GM18861 (cell line): ENCODE data around the gene APOL3.
"Not testable (repeated sequence)": the region's sequence is repeated elsewhere in the genome, so short reads cannot be mapped to it uniquely, and the experiment has no call there.

ENCODE experiments used
- ATAC-seq: cut with Tn5 transposase; IDR thresholded peaks from one replicate; pipeline ENCODE4 v1.9.1; 2021; ENCODE audit not compliant: unreplicated experiment

Gene APOL3

DNA sequence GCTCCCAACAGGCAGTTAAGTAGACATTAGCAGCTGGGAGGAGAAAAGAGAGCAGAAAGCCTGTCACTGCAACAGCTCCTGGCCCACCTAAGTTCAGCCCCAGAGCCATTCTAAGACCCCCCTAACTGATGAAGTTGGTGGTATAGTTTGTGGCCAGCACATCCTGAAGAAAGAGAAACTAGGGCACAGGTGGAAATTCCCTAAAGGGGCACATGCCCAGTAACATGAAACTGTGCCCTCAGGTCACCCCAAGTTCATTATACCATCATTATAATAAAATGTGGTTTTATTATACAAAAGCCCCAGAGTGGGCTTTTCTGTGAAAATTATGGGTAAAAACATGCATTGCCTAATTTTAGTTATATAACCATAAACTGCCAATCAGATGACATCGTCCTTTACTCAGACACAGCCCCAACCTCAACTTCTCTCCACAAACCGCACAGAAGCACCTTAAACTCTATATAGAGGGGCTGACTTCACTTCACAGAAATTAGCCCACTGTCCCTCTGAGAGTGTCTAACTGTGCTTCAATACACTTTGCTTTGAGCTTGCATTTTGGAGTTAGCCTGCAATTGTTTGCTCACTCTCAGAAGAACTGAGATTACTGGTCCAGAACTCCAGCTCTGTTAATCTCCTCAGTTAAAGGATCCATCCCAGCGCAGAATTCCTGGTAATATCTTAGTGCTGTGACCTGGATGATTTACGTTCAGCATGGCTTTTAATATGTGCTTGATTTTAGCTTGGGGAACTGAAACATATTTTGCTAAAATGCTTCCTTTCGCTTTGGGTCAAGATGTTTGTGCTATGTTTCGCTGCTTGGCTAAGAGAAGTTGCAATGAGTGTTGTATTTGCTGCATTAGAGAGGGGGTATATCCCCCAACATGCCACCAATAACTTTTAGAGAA lies 1.8 kb upstream of the APOL3 start:
- peak; percentile 35 for ATAC-seq

DNA sequence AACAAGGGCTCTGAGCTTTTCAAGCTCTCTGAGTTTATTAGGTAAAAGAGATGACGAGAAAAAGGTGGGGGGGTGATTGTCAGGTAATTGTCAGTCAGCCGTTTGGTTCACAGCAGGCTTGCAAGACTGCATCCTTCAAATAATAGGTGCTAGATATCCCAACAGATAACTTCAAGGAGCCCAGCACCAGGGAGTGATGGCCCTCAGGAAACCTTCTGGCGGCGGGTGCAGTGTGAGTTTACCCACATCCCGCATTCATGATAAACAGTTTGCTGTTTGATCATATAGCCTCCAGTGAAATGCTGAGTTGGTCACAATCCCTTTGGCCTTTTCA lies 1.2 kb upstream of the APOL3 start:
- not testable (repeated sequence) for ATAC-seq

GRCh38 chr22:36156515-36157419 lies 3.8 kb downstream of the APOL3 start:
- no peak for ATAC-seq

- ATAC-seq: no peak
Measured at GRCh38 chr22:36156119-36156514, 4.4 kb downstream of the APOL3 start.

DNA sequence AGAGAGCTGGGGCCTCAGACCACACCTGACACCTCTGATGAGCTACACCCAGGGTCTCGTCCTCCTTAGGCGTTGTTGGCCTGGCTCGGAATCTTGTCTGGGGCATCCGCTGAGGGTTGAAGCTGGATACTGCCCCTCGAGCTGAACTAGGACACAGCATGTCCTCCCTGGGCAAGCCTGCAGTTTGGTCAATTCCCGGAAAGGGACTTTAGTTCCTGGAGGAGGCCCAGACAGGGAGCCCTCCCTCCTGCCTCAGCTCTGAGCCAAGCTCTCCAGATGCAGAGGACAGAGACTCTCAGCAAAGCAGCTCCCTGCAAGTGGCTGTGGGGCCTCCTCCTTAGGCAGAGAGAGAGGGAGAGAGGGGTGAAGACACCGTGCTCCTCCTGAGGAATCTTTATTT lies 4.9 kb downstream of the APOL3 start:
- ATAC-seq: no peak

DNA sequence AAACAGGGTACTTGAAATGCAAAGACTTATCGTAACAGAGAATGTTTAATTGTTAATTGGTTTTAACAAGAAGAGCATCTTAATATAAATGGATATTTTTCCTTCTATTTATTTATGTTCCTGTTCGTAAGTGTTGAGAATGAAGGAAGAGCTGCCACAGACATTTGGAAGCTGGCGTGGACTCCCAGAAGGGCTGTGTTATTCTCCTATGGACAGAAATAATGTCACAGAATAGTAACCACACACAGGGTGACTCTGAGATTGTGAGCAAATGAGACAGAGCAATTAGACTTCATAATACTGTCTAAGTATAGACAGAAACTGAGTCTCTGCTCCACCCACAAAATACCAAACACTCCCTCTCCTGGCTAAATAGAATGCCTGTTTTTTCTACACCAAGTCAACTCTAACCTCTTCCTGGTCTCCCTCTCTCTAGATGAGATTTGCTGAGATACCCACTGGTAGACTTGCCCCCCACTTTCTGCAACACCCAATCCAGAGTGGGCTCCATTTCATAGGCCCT lies 6.1 kb downstream of the APOL3 start:
- no peak for ATAC-seq

DNA sequence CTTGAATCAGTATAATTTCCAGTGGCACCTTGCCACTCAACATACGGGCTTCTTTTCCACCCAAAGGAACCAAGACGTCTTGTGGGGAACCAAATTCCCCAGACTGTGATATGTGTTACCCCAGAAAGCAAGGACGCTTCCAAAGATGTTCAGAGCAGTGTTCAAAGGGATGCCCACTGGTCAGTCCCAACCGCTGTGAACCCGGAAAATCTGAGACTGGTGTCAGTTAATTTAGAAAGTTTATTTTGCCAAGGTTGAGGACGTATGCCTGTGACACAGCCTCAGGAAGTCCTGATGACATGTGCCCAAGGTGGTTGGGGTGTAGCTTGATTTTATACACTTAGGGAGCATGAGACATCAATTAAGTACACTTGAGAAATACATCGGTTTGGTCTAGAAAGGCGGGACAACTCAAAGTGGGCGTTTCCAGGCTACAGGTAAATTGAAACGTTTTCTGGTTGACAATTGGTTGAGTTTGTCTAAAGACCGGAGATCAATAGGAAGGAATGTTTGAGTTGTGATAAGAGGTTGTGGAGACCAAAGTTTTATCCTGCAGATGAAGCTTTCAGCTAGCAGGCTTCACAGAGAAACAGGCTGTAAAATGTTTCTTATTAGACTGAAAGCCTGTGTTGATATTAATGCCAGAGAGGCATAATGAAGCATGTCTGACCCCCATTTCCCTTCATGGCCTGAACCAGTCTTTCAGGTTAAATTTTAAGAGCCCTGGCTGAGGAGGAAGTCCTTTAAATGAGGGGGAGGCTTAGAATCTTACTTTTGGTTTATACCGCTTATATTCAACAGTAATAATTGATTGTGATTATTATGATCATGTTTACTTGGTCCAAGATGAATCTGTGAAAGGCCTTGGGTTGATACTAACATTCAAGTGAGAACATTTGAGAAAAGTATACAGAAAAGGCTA lies 6.8 kb downstream of the APOL3 start:
- no peak for ATAC-seq

DNA sequence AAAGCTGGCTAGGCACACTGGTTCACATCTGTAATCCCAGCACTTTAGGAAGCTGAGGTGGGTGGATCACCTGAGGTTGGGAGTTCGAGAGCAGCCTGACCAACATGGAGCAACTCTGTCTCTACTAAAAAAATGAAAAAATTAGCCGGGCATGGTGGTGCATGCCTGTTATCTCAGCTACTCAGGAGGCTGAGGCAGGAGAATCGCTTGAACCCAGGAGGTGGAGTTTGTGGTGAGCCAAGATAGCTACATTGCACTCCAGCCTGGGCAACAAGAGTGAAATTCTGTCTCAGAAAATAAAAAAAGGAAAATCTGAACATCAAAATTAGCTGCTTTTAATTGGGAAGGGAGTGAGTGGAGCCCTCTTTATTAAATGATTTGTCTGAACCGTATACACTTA lies 7.7 kb downstream of the APOL3 start:
- not testable (repeated sequence) for ATAC-seq

DNA sequence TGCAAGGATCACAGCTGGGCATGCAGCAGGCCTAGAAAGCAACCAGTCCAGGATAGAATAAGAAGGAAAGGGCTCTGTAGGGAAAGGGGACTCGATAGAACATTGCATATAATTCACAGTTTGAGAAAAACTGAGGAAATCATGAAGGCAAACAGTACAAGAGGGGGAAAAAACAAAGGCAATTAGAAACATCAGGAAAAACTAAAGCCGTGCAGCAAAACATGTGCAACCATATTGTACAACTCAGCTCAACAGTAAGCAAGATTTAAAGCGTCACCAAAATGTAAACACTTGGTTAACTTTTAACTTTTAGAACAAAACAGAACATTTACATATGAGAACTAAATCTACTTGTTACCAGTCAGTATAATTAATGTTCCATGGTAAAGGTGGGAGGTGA lies 8.5 kb downstream of the APOL3 start:
- no peak for ATAC-seq

DNA sequence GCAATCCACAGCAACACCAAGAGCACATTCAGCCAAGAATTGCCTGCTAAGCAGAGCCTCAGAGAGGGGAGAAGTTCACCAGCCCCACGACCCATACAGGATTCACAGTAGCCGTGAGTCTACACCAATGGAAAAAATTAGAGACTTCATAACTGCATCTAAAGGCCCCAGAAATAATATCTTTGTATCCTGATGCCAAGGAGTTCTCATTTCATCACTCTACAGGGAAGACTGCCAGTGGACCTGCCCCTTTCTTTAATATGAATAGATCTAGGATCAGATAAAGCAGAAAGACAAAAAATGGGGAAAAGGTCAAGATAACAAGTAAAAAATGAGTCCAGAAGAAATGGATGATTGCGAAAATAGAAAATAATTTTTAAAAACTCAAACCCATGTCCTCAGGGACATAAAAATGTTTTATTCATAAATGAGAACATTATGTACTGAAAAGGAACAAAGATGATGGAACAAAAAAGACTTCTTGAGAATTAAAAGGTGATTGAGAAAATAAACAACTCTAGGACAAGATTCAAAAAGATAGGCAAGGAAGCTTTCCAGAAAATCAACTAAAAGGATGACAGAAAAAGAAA lies 9.5 kb downstream of the APOL3 start:
- ATAC-seq: no peak

DNA sequence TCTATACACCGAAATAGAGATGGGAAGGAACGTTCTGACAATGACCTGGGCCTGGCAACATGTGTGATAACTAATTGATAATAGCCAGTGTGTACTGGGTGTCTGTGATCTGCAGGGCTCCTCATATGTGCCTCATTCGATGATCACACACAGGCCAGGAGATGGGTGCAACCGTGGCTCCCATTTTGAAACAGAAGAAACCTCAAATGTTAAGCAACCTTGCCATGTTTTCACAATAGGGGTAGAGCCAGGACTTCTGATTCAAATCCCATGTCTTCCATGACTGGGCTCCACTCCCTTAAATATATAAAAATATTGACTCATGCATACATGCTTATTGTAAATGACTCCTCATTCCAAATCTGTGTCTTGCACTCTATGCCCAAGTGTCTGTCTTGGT lies 11.1 kb downstream of the APOL3 start:
- no peak for ATAC-seq

- ATAC-seq: no peak
Measured at GRCh38 chr22:36148411-36148810, 12.1 kb downstream of the APOL3 start.

GRCh38 chr22:36147196-36147791 lies 13.3 kb downstream of the APOL3 start:
- no peak for ATAC-seq

GRCh38 chr22:36145881-36146280 lies 14.7 kb downstream of the APOL3 start:
- no peak for ATAC-seq

- no peak for ATAC-seq
Measured at GRCh38 chr22:36144886-36145541, 15.5 kb downstream of the APOL3 start.

DNA sequence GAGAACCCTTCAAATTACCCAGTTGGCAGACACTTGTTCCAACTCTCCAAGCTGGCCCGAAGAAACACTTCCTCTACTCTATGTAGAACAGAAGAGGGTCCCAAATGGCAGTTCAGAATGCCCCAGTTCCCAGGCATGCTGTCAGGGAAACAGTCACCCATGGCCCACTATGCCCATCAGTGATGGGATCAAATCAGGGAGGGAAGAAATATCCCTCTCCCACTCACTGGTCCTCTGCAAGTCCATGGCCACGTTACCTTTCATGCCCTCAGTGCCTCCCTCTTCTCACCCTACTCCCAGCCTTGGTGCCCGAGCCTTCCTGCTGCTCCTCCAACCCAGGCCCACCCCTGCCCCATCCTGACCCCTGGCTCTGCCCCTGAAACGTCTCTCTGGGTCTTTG lies 16.6 kb downstream of the APOL3 start:
- ATAC-seq: no peak

GRCh38 chr22:36143066-36143815 lies 17.3 kb downstream of the APOL3 start:
- ATAC-seq: no peak

GRCh38 chr22:36141481-36141880 lies 19.1 kb downstream of the APOL3 start:
- ATAC-seq: no peak

- ATAC-seq: not testable (repeated sequence)
Measured at GRCh38 chr22:36138709-36139108, 21.8 kb downstream of the APOL3 start.
